ENCODE measurements around the gene TMX1.

DNA sequence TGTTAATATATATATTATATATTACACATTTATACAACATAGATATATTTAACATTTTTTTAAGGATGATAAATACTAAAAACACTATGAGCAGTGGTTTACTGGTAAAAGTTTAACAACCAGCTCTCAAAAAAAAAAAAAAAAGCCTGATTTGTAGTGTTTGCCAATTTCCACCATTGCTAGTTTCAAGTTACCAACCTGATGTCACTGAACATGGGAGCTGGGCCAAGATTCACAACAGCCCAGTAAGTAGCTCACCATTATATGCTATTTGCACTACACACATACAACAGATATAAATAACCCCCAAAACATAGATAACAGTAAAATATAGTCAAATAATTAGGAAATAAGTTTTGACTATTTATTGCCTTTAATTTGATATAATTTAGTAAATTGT is 28.9 kb upstream of the TMX1 start:
- TF ChIP-seq EZH2 (IDR thresholded peaks at IDR 0.05; ENCODE audit: low read length, unreplicated experiment), result no peak
- TF ChIP-seq, protein P1, sequence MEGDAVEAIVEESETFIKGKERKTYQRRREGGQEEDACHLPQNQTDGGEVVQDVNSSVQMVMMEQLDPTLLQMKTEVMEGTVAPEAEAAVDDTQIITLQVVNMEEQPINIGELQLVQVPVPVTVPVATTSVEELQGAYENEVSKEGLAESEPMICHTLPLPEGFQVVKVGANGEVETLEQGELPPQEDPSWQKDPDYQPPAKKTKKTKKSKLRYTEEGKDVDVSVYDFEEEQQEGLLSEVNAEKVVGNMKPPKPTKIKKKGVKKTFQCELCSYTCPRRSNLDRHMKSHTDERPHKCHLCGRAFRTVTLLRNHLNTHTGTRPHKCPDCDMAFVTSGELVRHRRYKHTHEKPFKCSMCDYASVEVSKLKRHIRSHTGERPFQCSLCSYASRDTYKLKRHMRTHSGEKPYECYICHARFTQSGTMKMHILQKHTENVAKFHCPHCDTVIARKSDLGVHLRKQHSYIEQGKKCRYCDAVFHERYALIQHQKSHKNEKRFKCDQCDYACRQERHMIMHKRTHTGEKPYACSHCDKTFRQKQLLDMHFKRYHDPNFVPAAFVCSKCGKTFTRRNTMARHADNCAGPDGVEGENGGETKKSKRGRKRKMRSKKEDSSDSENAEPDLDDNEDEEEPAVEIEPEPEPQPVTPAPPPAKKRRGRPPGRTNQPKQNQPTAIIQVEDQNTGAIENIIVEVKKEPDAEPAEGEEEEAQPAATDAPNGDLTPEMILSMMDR (conservative IDR thresholded peaks at IDR 0.05; ENCODE audit: low read depth, low read length), result no peak
